Epithelial cell of esophagus (primary cell): ENCODE results near the gene ARHGAP20.
"Not testable (repeated sequence)": the region's sequence is repeated elsewhere in the genome, so short reads cannot be mapped to it uniquely, and the experiment has no call there.

Experiments
- DNase-seq: peaks from one replicate; pipeline ENCODE4 v3.0.0; 2010; ENCODE audit warnings: low read depth
- H3K4me3 ChIP-seq: 2 replicates; pipeline ENCODE4 v1.5.1; 2011; ENCODE audit warnings: mild to moderate bottlenecking, low read length, control low read depth
- CTCF ChIP-seq: IDR thresholded peaks from 2 replicates; pipeline ENCODE4 v1.5.1; 2011; ENCODE audit warnings: low read depth, mild to moderate bottlenecking, low read length, control low read depth, inconsistent platforms; ENCODE audit not compliant: insufficient read depth; ENCODE audit errors: missing control alignments

ARHGAP20 gene

GRCh38 chr11:110655967-110656366 is 56.3 kb downstream of the ARHGAP20 start:
- TF ChIP-seq CTCF: no peak
- no peak overlapping the region for H3K4me3 ChIP-seq
- no peak for DNase-seq

GRCh38 chr11:110654456-110654855 is 57.8 kb downstream of the ARHGAP20 start:
- no peak for TF ChIP-seq CTCF
- no peak for DNase-seq
- H3K4me3 ChIP-seq: no peak overlapping the region

GRCh38 chr11:110645253-110645652 is 67.0 kb downstream of the ARHGAP20 start:
- no peak for DNase-seq

GRCh38 chr11:110634370-110634769 is 77.9 kb downstream of the ARHGAP20 start:
- no peak for TF ChIP-seq CTCF
- no peak for DNase-seq
- H3K4me3 ChIP-seq: no peak overlapping the region

More at GRCh38 chr11:110645253-110645652, 67.0 kb downstream of the ARHGAP20 start:
- H3K4me3 ChIP-seq: no peak overlapping the region
- no peak for TF ChIP-seq CTCF

GRCh38 chr11:110631551-110631950 is 80.7 kb downstream of the ARHGAP20 start:
- DNase-seq: no peak
- TF ChIP-seq CTCF: no peak
- no peak overlapping the region for H3K4me3 ChIP-seq

- no peak for DNase-seq
- TF ChIP-seq CTCF: no peak
- no peak overlapping the region for H3K4me3 ChIP-seq
These were observed 82.6 kb downstream of the ARHGAP20 start for GRCh38 chr11:110629594-110629993.

GRCh38 chr11:110621826-110622225 is 90.4 kb downstream of the ARHGAP20 start:
- TF ChIP-seq CTCF: no peak
- no peak for DNase-seq
- H3K4me3 ChIP-seq: no peak overlapping the region

GRCh38 chr11:110619366-110619765 is 92.9 kb downstream of the ARHGAP20 start:
- DNase-seq, H3K4me3 ChIP-seq: not testable (repeated sequence)
